Loucy (cell line): ENCODE measurements around the gene HSF2BP.

Experiments
- H2AFZ ChIP-seq: fragments of 200-600 bp; sonication (generic); 2 replicates; pipeline ENCODE4 v1.6.0; 2016; ENCODE audit warnings: antibody characterized with exemption, mild to moderate bottlenecking, low read length, moderate library complexity
- H3F3A ChIP-seq: fragments of 200-600 bp; 2 replicates; pipeline ENCODE4 v1.6.0; 2016; ENCODE audit warnings: antibody characterized with exemption, low read depth, mild to moderate bottlenecking
- H3K27me3 ChIP-seq: fragments of 200-600 bp; sonication (generic); 2 replicates; pipeline ENCODE4 v1.6.1; 2014; ENCODE audit warnings: low read length, mild to moderate bottlenecking; ENCODE audit not compliant: insufficient read depth, poor library complexity, severe bottlenecking
- H3K36me3 ChIP-seq: fragments of 200-600 bp; sonication (generic); 2 replicates; pipeline ENCODE4 v1.6.1; 2016; ENCODE audit warnings: low read length; ENCODE audit not compliant: insufficient read depth
- H3K4me1 ChIP-seq: fragments of 200-600 bp; sonication (generic); 2 replicates; pipeline ENCODE4 v1.5.1; 2014; ENCODE audit warnings: low read length, mild to moderate bottlenecking; ENCODE audit not compliant: insufficient read depth, poor library complexity, severe bottlenecking
- H3K4me2 ChIP-seq: fragments of 200-600 bp; sonication (generic); 2 replicates; pipeline ENCODE4 v1.6.0; 2014; ENCODE audit warnings: antibody characterized with exemption, low read length, low read depth, mild to moderate bottlenecking; ENCODE audit not compliant: poor library complexity, severe bottlenecking
- H3K4me3 ChIP-seq: fragments of 200-600 bp; sonication (generic); 2 replicates; pipeline ENCODE4 v1.5.1; 2014; ENCODE audit warnings: low read length, mild to moderate bottlenecking, mixed read lengths; ENCODE audit not compliant: poor library complexity, severe bottlenecking
- H3K79me2 ChIP-seq: fragments of 200-600 bp; sonication (generic); 2 replicates; pipeline ENCODE4 v1.6.1; 2014; ENCODE audit warnings: low read length; ENCODE audit not compliant: insufficient read depth
- H3K9ac ChIP-seq: fragments of 200-600 bp; sonication (generic); 2 replicates; pipeline ENCODE4 v1.6.0; 2014; ENCODE audit warnings: mild to moderate bottlenecking, low read depth, low read length, moderate library complexity; ENCODE audit not compliant: poor library complexity, severe bottlenecking
- H3K9me2 ChIP-seq: fragments of 200-600 bp; sonication (generic); replicated peaks from 2 replicates; pipeline ENCODE4 v1.6.1; 2016; ENCODE audit warnings: low read depth, low read length, mixed read lengths
- H3K9me3 ChIP-seq: fragments of 200-600 bp; sonication (generic); 2 replicates; pipeline ENCODE4 v1.6.1; 2014; ENCODE audit warnings: mild to moderate bottlenecking, antibody characterized with exemption, low read length, low read depth; ENCODE audit not compliant: insufficient read depth
- H4K20me1 ChIP-seq: fragments of 200-600 bp; sonication (generic); 2 replicates; pipeline ENCODE4 v1.6.0; 2014; ENCODE audit warnings: antibody characterized with exemption, low read length, mild to moderate bottlenecking; ENCODE audit not compliant: insufficient read depth, poor library complexity, severe bottlenecking
- CTCF ChIP-seq: fragments of 200-600 bp; sonication (generic); conservative IDR thresholded peaks from 2 replicates; pipeline ENCODE4 v1.5.1; 2014; ENCODE audit warnings: mild to moderate bottlenecking, antibody characterized with exemption, low read length
- EZH2phosphoT487 ChIP-seq: fragments of 200-600 bp; IDR thresholded peaks from 2 replicates; pipeline ENCODE4 v1.6.1; 2018; ENCODE audit warnings: antibody characterized with exemption, mild to moderate bottlenecking, moderate library complexity, borderline replicate concordance

HSF2BP gene

GRCh38 chr21:43626390-43626789 is 32.9 kb downstream of the HSF2BP start:
- H3K9ac ChIP-seq, result no peak overlapping the region
- H2AFZ ChIP-seq, result no peak overlapping the region
- H3K9me2 ChIP-seq, result no peaks in the 10 kb centered on the region
- no peaks in the 10 kb centered on the region for H3K36me3 ChIP-seq
- H3K4me1 ChIP-seq, result no peaks in the 10 kb centered on the region
- no peak for TF ChIP-seq CTCF
- TF ChIP-seq EZH2phosphoT487, result no peak
- no peaks in the 10 kb centered on the region for H3K27me3 ChIP-seq
- H3K9me3 ChIP-seq, result no peaks in the 10 kb centered on the region
- no peaks in the 10 kb centered on the region for H4K20me1 ChIP-seq
- H3F3A ChIP-seq, result no peaks in the 10 kb centered on the region
- H3K79me2 ChIP-seq, result no peaks in the 10 kb centered on the region
- no peak overlapping the region for H3K4me3 ChIP-seq
- H3K4me2 ChIP-seq, result no peak overlapping the region

GRCh38 chr21:43624339-43624738 is 34.9 kb downstream of the HSF2BP start:
- Histone ChIP-seq H3K4me1 (no peaks in the 10 kb centered on the region), H3F3A (no peaks in the 10 kb centered on the region), H3K36me3 (no peaks in the 10 kb centered on the region), H3K4me3 (no peak overlapping the region), H3K9ac (no peak overlapping the region), H3K9me3 (peaks cover 4% of the 10 kb centered on the region; the same call in 1 of the 2 replicates), H2AFZ (no peak overlapping the region), H3K9me2 (no peaks in the 10 kb centered on the region), H3K27me3 (no peaks in the 10 kb centered on the region), H3K4me2 (no peak overlapping the region), H4K20me1 (no peaks in the 10 kb centered on the region), H3K79me2 (no peaks in the 10 kb centered on the region)
- TF ChIP-seq EZH2phosphoT487 (no peak), CTCF (no peak)

- peaks cover 4% of the 10 kb centered on the region; the same call in 1 of the 2 replicates for H3K9me3 ChIP-seq
- no peak overlapping the region for H2AFZ ChIP-seq
- no peaks in the 10 kb centered on the region for H3K4me1 ChIP-seq
- no peak overlapping the region for H3K4me2 ChIP-seq
- H3K9ac ChIP-seq, result no peak overlapping the region
- H4K20me1 ChIP-seq, result no peaks in the 10 kb centered on the region
- no peak overlapping the region for H3K4me3 ChIP-seq
- H3K9me2 ChIP-seq, result no peaks in the 10 kb centered on the region
- no peaks in the 10 kb centered on the region for H3K27me3 ChIP-seq
- H3K79me2 ChIP-seq, result no peaks in the 10 kb centered on the region
- H3F3A ChIP-seq, result no peaks in the 10 kb centered on the region
- no peak for TF ChIP-seq EZH2phosphoT487
- TF ChIP-seq CTCF, result no peak
- no peaks in the 10 kb centered on the region for H3K36me3 ChIP-seq
These were observed 35.7 kb downstream of the HSF2BP start for GRCh38 chr21:43623588-43623987.
